IPS-18a (cell line): ENCODE measurements around the gene ANKS1B.
"Not testable (repeated sequence)": the region's sequence is repeated elsewhere in the genome, so short reads cannot be mapped to it uniquely, and the experiment has no call there.

ENCODE experiments used
- H3K27ac ChIP-seq: one replicate; pipeline ENCODE4 v1.5.1; 2013; ENCODE audit warnings: low read length
- H3K27me3 ChIP-seq: one replicate; pipeline ENCODE4 v1.6.1; 2013; ENCODE audit warnings: mild to moderate bottlenecking, low read length; ENCODE audit not compliant: control insufficient read depth, insufficient read depth
- H3K36me3 ChIP-seq: one replicate; pipeline ENCODE4 v1.6.1; 2013; ENCODE audit warnings: low read depth, low read length; ENCODE audit not compliant: control insufficient read depth
- H3K4me1 ChIP-seq: one replicate; pipeline ENCODE4 v1.6.1; 2013; ENCODE audit warnings: low read depth, low read length; ENCODE audit not compliant: control insufficient read depth
- H3K4me3 ChIP-seq: one replicate; pipeline ENCODE4 v1.5.1; 2013; ENCODE audit warnings: low read length
- H3K9ac ChIP-seq: one replicate; pipeline ENCODE4 v1.6.1; 2013; ENCODE audit warnings: mild to moderate bottlenecking, low read length, moderate library complexity
- H3K9me3 ChIP-seq: one replicate; pipeline ENCODE4 v1.6.1; 2013; ENCODE audit warnings: low read depth, low read length; ENCODE audit not compliant: control insufficient read depth

Gene ANKS1B

GRCh38 chr12:99670635-99671034 is 314.1 kb downstream of the ANKS1B start:
- Histone ChIP-seq H3K36me3 (no peaks in the 10 kb centered on the region), H3K27ac (no peak overlapping the region), H3K9ac (no peak overlapping the region), H3K4me3 (no peak overlapping the region), H3K9me3 (peaks cover 4% of the 10 kb centered on the region), H3K27me3 (no peaks in the 10 kb centered on the region), H3K4me1 (peaks cover 5% of the 10 kb centered on the region)

GRCh38 chr12:99658671-99659349 is 325.9 kb downstream of the ANKS1B start:
- H3K27me3 ChIP-seq, result no peaks in the 10 kb centered on the region
- H3K27ac ChIP-seq, result no peak overlapping the region
- H3K36me3 ChIP-seq, result no peaks in the 10 kb centered on the region
- H3K9ac ChIP-seq, result no peak overlapping the region
- peaks cover 6% of the 10 kb centered on the region for H3K4me1 ChIP-seq
- H3K4me3 ChIP-seq, result no peak overlapping the region
- no peaks in the 10 kb centered on the region for H3K9me3 ChIP-seq

DNA sequence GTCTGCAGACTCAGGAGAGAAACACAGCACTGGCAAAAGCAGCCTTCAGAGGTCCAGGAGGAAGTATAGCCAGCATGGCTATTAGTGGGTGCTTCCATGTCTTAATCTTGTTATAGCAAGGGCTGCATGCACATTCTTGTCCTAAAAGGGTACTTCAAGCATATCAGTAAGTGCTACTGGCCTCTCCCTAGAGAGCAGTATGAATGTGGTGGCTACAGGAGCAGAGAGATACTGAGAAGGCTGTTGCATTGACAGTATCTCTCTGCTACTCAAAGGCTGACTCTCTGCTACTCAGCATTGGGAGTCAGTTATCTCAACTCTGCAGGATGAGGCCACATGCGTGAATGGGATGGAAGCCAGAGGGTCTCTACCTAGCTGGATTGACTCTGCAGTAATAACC is 335.2 kb downstream of the ANKS1B start:
- Histone ChIP-seq H3K9me3 (no peaks in the 10 kb centered on the region), H3K36me3 (no peaks in the 10 kb centered on the region), H3K9ac (no peak overlapping the region), H3K27me3 (no peaks in the 10 kb centered on the region), H3K4me1 (no peaks in the 10 kb centered on the region), H3K4me3 (no peak overlapping the region), H3K27ac (no peak overlapping the region)

GRCh38 chr12:99648183-99648582 is 336.6 kb downstream of the ANKS1B start:
- H3K9ac ChIP-seq, result no peak overlapping the region
- no peaks in the 10 kb centered on the region for H3K9me3 ChIP-seq
- H3K4me1 ChIP-seq, result no peaks in the 10 kb centered on the region
- no peaks in the 10 kb centered on the region for H3K36me3 ChIP-seq
- no peaks in the 10 kb centered on the region for H3K27me3 ChIP-seq
- H3K4me3 ChIP-seq, result no peak overlapping the region
- no peak overlapping the region for H3K27ac ChIP-seq

GRCh38 chr12:99647453-99647852 is 337.3 kb downstream of the ANKS1B start, which contains the start of gene GARIN6:
GARIN6 (plus strand) TSS chr12:99647753; CDS start chr12:99648175, 422 bp downstream.
- Histone ChIP-seq H3K4me1 (no peaks in the 10 kb centered on the region), H3K9ac (no peak within 1 kb of the TSS), H3K27ac (no peak within 1 kb of the TSS), H3K36me3 (no peaks in the 10 kb centered on the region), H3K27me3 (no peaks in the 10 kb centered on the region), H3K9me3 (no peaks in the 10 kb centered on the region), H3K4me3 (no peak within 1 kb of the TSS)

GRCh38 chr12:99644629-99645028 is 340.1 kb downstream of the ANKS1B start:
- Histone ChIP-seq H3K9me3 (no peaks in the 10 kb centered on the region), H3K4me3 (no peak overlapping the region), H3K27me3 (no peaks in the 10 kb centered on the region), H3K36me3 (no peaks in the 10 kb centered on the region), H3K4me1 (no peaks in the 10 kb centered on the region), H3K9ac (no peak overlapping the region), H3K27ac (no peak overlapping the region)

GRCh38 chr12:99627459-99627858 is 357.3 kb downstream of the ANKS1B start:
- H3K9ac ChIP-seq, result no peak overlapping the region
- H3K27me3 ChIP-seq, result no peaks in the 10 kb centered on the region
- no peaks in the 10 kb centered on the region for H3K4me1 ChIP-seq

GRCh38 chr12:99624591-99624990 is 360.1 kb downstream of the ANKS1B start:
- not testable (repeated sequence) for H3K4me3 ChIP-seq, H3K27me3 ChIP-seq, H3K9ac ChIP-seq, H3K9me3 ChIP-seq, H3K4me1 ChIP-seq, H3K27ac ChIP-seq, H3K36me3 ChIP-seq

More at GRCh38 chr12:99627459-99627858, 357.3 kb downstream of the ANKS1B start:
- H3K36me3 ChIP-seq, result no peaks in the 10 kb centered on the region
- no peak overlapping the region for H3K27ac ChIP-seq
- H3K9me3 ChIP-seq, result no peaks in the 10 kb centered on the region
- H3K4me3 ChIP-seq, result no peak overlapping the region

GRCh38 chr12:99620159-99620479 is 364.6 kb downstream of the ANKS1B start:
- Histone ChIP-seq H3K4me1 (no peaks in the 10 kb centered on the region), H3K27me3 (no peaks in the 10 kb centered on the region), H3K9ac (no peak overlapping the region), H3K9me3 (no peaks in the 10 kb centered on the region), H3K36me3 (no peaks in the 10 kb centered on the region), H3K4me3 (no peak overlapping the region), H3K27ac (no peak overlapping the region)

DNA sequence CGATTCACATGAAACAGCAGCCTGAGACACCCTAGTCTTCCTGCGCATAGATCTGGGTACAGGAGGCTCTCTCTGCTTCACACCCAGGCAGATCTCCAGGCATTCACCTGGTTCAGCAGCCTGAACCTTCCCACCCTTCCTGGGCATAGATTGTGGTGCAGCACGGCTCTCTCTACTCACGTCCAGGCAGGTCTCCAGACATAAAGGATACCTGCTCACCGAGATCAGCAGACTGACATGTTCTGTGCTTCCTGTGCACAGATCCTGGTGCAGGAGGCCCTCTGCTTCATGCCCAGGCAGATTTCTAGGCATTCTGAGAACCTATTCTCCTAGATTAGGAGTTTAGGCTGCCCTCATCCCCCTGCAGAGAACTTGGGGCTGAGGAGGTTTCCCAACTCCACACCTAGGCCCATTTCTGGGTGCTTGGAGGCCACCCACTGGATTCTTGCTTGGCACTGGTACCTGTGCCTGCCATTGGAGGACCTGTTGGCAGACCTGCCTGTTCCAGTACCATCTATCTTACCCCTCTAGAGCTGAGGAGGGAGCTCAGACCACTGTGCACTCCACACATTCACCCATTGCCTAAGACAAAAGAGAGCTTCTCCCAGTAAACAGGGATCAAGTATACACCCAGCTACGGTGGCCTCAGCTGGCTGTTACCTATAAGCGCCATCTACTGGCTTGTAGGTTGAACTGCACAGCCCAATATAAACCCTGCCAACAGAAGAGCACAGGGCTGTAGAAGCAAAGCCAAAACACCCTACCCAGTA is 365.2 kb downstream of the ANKS1B start:
- Histone ChIP-seq H3K27ac (no peak overlapping the region), H3K9ac (no peak overlapping the region)

DNA sequence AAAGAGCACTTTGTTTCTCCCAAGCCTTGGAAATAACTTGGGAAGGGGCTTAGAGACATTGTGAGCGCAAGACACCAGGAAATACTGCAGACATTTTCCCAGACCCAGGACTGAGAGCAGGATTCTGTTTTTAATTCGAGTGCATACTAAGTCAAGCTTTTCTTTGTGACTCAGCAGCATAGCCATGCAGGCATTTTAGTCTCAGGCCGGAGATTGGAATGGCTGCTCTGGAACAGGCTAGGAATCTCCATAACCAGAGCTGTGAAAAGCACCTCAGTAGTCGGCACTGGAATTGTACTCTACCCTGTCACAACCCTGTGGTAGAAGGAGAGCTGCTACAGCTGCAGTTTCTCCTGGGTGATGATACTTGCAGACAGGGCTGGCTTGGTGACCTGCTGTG is 366.1 kb downstream of the ANKS1B start:
- Histone ChIP-seq H3K9ac (no peak overlapping the region), H3K27me3 (no peaks in the 10 kb centered on the region), H3K27ac (no peak overlapping the region), H3K36me3 (no peaks in the 10 kb centered on the region), H3K4me3 (no peak overlapping the region), H3K4me1 (no peaks in the 10 kb centered on the region), H3K9me3 (no peaks in the 10 kb centered on the region)

More for the DNA sequence above, 365.2 kb downstream of the ANKS1B start:
- Histone ChIP-seq H3K9me3 (no peaks in the 10 kb centered on the region), H3K36me3 (no peaks in the 10 kb centered on the region), H3K4me3 (no peak overlapping the region), H3K27me3 (no peaks in the 10 kb centered on the region), H3K4me1 (no peaks in the 10 kb centered on the region)

DNA sequence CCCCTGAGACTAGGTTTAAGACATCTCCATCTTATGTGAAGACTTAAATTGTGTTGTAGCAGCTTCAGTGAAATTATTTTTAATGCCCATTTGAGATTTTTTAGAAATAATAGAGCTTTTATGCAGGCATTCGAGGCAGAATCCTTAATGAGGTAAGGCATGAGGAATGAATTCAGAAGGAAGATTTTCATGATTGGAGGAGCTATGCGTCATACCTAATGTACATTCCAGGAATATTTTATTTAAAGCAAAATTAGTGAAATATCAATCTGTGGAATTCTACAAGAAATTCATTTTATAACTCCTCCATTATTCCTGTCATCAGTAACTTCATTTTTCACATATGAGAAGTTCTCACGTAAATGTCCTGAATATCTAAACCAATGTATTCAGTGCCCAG is 373.1 kb downstream of the ANKS1B start:
- no peak overlapping the region for H3K9ac ChIP-seq
- H3K36me3 ChIP-seq, result no peaks in the 10 kb centered on the region
- H3K9me3 ChIP-seq, result no peaks in the 10 kb centered on the region
- peaks cover 38% of the 10 kb centered on the region for H3K4me1 ChIP-seq
- H3K4me3 ChIP-seq, result no peak overlapping the region
- peaks cover 11% of the 10 kb centered on the region for H3K27me3 ChIP-seq
- no peak overlapping the region for H3K27ac ChIP-seq
